Sigmoid colon (tissue), 4 donors: ENCODE measurements around the gene BAD.
A peak's percentile ranks its signal among the peaks of the same experiment; 100 is the strongest.

Experiments used
- CTCF ChIP-seq, 4 experiments: fragments of 450-650 bp in 3 of 4; fragments of 200-600 bp in 1 of 4; IDR thresholded peaks; one replicate each; pipeline ENCODE4 v1.5.1; 2016 to 2019; ENCODE audit warnings: antibody characterized with exemption in 4 of 4, mild to moderate bottlenecking in 3 of 4, moderate library complexity in 2 of 4
- EP300 ChIP-seq, 4 donors: sonication (generic); formaldehyde crosslinking; IDR thresholded peaks; one replicate each; pipeline ENCODE4 v1.6.1; 2017; ENCODE audit warnings: antibody characterized with exemption in 4 of 4
- POLR2A ChIP-seq, 2 donors: fragments of 450-650 bp; IDR thresholded peaks; one replicate each; pipeline ENCODE4 v1.6.1; 2016; ENCODE audit warnings: antibody characterized with exemption in 2 of 2, mild to moderate bottlenecking in 2 of 2, moderate library complexity in 2 of 2

DNA sequence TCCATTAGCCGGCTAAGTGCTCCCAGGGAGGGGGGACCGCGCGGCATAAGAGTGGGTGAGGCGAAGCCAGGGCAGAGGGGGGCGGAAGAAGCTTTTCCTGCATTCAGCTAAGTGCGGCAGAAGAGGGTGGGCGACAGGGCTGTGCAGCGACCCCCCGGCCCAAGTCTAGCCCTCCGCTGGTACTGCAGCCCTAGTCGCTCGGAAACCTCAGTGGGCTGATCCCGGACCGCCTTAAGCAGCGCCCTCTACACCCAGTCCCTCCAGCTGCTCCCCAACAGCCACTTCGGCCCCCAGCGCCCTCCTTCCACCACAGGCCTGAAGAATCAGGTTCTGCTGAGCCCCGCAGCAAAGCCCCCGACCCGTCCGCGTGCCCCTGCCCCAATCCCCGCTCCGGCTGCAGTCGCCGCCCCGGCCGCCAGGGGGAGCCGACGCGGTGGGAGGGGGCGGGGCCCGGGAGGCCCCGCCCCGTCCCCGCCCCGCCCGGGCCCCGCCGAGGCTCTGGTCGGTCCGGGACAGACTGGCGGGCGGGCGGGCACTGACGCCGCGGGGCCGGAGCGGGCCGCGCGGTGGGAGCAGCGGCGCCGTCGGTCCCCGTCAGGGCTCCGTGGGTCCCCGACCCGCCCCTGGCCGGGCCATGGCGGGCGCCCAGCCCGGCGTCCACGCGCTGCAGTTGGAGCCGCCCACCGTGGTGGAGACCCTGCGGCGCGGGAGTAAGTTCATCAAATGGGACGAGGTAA lies 33.3 kb downstream of the BAD start, which contains the start of gene PLCB3:
- no peak for TF ChIP-seq EP300 (IDR thresholded peaks at IDR 0.05)
- TF ChIP-seq POLR2A (IDR thresholded peaks at IDR 0.05) = no peak
- peak; percentile 64 to 90 (median 71) for TF ChIP-seq CTCF (IDR thresholded peaks at IDR 0.05)
